Activated CD8-positive, alpha-beta memory T cell treated with anti-CD3 and anti-CD28 coated beads, Interleukin-2, amount 50 U/mL, for 24 hours (primary cell): Measurements from ENCODE around the gene GPR55.

Experiments used
- DNase-seq: peaks from one replicate; pipeline ENCODE4 v3.0.0-alpha.2; 2020; ENCODE audit errors: extremely low read depth

The GPR55 gene

DNA sequence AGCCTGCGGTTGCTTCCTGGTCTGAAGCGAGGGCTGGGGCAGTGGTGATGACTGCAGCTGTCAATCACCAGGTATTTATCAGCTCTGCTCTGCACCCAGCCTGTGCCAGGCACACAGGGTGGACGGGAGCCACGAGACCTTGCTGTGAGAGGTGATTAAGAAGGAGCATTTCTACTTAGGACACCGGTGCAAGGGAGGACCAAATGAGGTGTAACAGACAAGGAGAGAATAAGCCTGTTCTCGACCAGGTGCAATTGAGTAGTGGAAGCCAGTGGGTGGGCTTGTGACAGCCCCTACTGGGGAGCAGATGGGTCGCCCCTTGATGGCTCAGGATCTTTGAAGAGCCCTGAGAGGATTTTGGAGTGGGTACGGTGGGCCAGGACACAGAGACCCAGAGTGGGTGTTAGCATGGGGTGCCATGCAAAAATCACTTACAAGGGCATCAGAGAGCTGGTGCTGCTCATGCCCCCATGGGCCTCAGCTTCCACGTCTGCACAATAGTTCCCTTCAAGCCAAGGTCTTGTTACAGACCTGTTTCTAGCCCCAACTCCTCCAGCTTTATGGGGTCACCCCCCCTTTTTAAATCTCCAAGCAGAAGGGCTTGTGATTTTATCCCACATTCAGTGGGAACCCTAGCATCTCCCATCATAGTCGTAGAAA is 24.6 kb downstream of the GPR55 start:
- no peak for DNase-seq

DNA sequence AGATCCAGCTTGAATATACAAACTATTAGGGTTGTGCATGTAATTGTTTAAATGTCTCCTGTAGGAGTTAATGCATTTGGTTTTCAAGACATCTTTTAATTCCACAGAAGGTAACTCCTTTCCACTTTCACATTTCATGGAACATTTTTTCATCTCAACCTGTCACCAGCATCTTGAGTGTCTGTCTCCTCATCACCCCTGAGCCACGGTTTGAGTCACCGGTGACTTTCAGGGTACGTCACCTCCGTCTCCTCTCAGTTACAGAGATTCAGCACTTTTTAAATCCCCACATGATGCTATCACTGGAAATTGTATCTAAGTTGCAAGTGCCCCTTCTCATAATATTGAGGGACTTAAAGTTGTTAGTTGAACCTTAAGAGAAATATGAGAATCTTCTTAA is 25.3 kb downstream of the GPR55 start:
- no peak for DNase-seq

DNA sequence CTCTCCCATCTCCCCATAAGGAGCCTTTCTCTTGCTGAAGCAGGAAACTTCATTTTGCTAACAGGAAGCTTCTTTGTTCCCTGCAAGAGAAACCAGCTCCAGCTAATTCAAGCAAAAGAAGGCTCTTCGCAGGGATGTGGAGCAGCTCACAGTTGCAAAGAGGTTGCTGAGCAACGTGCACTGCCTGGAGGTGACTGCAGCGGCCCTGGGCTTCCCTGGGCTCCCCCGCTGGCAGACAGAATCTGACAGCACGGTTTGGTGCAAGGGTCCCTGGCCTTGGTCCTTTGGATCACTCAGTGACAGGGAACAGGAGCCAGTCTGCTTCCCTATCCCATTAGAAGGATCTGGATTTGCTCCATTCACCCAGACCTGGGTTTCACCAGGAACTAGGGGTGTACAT is 25.8 kb downstream of the GPR55 start:
- no peak for DNase-seq

DNA sequence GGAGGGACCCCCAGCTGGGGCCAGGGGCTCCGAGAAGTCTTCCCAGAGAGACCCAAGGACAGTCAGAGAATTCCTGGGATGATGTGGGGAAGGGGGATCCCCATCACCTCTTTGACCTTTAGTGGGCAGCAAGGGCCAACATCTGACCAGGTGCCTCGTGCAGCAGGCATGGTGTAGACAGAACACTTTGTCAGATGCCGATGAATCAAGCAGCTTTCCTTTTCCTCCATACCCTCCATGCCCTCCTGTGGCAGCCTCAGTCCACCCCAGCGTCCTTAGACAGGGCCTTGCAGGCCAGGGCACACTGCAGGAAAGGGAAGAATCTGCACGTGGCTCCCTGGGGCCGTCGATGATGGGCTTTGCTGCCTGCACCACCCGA is 26.3 kb downstream of the GPR55 start:
- no peak for DNase-seq

DNA sequence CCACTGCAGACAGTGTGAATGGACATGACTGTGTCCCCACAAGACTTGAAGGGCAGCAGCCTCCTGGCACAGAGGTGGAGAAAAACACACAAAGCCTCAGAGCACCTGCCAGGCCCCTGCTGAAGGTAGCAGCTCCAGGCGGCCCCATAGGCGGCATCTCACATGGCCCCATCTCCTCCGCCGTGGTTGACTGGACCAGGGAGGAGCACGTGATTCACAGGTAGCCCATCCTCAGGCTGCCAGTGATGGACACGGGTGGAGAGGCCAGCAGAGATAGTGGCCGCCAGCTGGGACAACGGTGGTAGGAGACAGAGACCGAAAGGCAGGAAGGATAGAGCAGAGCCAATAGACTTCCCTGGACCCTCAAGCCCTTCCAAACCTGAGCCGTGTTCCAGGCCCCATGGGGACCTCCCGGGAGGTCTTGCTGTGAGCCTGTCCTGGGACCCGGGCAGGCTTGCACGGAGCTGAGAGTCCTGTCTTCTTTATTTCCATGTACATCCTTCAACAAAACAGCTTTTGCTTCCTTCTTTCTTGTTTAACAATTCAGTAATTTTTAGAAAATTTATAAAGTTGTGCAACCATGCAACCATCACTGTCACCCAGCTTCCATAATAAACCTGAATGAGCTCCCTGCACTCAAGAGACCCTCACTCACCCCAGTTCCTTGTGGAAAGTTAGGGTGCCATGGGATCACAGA is 26.9 kb downstream of the GPR55 start:
- DNase-seq, result no peak

DNA sequence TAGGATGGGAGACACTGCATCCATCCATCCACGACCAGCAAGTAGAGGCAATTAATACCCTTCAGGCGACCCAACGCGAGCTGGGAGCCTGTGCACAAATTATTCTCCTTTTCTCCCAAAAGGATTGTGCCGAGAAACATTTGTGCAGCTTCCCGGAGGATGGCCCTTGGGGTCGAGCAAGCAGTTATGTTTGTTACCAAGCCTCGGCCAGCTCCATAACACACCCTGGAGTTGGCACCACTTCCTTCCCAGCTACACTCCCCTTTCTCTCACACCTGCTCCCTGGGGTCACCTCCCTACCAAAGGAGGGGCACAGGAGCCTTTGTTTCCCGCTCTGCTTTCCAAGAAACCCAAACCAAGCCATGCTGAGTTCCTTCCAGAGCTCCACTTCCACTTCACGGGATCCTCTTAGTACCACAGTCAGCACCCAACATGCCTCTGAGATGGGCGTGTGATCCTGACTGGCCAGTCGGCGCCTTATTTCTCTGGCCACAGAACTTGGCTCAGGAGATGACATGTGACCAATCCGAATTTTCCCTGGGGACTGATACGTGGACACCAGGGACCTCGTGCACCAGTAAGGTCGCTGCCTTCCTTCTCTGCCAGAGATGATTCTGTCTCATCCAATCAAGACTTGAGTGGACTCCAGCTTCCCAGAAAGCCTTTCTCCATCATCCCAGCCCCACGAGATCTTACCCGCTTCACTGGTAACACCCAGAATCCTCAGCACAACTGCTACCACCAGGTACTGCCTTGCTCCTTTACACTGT is 28.5 kb downstream of the GPR55 start:
- DNase-seq, result no peak

DNA sequence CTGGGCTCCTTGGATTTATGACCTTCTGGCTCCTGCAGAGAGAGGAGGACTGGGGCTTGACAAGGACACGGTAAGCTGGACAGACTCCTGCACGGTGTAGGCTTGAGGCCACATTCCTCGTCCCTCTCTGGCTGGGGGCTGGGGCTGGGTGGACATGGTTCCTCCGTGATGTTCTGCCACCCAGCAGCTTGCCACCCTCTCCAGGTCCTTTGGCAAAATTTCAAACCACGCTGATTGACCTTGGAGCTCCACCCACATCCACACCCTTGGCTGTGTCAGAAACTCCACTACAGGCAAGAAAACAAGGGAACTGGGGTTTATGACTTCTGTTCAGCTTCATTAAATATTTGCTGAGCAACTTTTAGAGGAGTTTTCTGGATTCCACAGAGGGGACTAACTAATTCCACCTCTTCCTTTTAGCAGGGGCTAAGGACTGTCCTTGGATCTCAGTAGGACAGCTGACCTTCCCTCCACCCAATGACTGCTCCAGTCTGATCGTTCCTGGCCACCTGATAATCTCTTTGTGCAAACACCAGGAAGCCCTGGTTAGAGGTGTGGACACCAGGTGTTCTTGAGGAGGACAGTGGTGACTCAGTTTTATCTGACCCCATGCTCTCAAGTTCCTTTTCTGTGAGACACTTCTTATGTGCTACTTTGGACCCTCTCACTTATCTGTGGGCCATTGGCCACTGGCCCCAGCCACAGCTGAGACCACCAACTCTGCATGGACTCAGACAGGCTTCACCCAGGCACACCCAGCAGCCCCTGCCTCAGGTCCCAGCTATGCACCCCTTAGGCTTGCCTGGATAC is 29.3 kb downstream of the GPR55 start:
- DNase-seq, result no peak

DNA sequence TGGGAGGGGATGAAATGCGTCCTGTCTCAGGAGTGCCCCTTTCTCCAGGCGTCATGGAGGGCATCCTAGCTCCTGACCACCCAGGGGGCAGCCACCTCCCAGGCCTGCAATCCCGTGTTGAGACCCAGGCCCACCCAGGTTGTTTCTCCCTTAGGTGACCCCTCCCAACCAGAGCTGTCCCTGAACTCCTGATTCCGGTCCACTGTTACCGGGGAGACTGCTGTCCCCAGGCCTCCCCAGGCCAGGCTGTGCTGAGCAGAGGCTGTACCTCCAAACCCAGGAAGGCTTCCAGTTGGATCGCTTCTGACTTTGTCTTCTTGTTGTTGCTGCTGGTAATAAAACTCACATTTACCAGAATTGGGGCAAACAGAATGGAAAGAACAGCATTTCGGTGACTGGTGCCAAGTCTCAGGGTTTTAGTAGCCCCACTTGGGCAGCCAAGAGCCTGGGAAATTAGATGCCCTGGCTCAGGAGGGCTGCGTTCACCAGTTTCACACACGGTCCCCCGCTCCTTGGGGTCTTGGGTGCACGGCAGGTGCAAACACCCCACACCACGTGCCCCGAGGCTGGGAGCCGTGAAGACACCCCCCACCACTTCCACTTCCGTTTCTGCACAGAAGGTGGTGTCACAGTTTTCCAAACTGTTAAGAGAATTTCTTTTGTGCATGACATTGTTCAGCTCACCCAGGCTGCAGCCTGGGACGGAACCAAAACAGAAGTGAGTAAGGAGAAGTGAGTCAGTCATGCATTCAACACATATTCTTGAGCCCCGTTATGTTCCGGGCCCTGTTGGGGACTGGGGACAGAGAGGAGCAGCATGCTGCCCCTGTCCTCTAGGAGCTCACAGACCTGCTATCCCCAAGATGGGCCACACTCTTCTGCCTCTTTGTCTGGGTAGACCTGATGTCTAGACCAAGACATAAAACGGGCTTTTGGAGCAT is 30.9 kb downstream of the GPR55 start:
- no peak for DNase-seq

DNA sequence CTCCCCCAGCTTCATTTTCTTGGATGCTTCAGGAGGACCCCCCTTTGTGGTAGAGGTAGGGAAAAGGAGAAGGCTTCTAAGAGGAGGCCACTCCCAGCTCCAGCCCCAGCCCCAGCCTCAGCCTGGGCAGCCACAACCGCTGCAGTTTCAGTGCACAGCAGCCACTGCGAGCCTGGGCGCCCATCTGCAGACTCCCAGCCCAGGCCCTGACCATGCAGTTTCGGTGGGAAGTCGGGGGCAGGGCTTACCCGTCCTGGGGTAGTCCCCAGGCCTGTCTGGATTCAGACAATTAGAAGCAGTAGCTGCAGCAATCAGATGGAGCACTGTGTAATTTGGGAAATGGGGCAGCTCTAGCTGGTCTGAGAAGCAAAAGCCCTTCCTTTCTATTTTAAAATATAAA is 31.7 kb downstream of the GPR55 start:
- no peak for DNase-seq

DNA sequence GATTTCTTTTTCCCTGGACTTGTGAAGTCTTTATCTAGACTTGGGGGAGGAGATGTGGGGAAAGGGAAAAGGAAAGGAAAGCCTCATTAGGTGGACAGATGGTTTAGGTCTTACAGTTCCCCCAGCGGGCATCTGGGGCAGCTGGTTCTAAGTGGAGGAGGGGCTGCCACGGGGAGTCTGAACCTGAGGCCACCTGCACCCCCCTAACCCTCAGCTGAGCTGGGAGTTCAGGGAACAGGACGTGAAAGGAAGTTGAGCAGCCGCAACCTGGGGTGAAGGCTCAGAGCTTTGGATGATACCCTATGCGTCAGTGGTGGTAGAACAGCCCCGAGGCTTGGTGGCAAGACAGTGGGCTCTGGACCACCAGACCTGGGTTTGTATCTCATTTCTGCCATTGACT is 33.5 kb downstream of the GPR55 start:
- no peak for DNase-seq

DNA sequence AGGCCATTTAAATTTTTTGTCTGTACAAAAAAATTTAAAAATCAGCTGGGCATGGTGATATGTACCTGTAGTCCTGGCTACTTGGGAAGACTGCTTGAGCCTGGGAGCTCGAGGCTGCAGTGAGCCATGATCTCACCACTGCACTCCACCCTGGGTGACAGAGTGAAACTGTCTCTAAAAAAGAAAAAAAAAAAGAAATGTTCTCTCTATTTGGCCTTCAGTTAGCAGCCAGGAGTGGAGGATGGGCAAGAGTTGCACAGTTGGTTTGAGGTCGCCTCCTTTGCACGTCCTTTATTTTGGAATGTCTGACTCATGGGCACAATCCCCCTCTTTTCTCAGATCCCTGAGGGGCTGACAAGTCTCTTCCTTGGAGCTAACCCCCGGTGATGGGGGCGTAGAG is 34.0 kb downstream of the GPR55 start:
- no peak for DNase-seq

DNA sequence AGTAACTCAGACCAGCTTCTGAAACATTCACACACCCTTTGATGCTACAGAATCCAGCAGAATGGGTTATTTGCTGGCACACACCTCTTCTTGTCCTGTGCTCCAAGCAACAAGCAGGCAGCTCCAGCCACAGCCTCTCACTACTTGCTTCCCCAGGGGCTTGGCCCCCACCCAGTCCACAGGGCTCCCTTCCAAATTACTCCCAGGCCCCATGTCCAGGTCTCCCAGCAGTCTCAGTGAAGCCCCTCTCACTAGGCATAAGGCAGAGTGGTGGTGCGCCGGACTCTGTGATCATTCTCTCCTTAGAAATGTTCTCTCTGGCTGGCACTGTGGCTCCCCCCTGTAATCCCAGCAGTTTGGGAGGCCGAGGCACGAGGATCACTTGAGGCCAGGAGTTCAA is 34.4 kb downstream of the GPR55 start:
- DNase-seq, result no peak

DNA sequence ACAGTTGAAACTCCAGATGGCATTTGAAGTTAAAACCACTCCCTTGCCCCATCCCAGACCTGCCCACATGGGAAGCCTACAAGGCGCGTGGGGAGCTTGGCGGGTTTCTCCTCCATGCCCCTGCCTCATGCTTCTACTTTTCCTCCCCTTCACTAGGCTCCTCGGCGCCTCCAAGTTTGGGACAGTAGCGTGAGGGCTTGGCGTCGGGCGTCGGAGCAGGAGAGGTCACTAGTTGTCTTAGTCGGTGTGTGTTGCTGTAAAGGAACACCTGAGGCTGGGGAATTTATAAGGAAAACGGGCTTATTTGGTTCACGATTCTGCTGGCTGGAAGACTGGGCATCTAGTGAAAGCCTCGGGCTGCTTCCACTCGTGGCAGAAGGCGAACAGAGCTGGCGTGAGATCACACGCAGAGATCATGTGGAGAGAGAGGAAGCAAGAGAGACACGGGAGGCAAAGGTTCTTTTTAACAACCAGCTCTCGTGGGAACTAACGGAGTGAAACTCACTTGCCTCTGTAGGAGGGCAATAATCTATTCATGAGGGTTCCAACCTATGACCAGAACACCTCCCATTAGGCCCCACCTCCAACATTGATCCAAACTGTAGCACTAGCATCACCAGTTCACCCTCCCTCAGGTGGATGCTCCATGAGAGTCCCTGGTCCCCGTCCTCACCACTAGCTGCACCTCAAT is 35.0 kb downstream of the GPR55 start:
- no peak for DNase-seq

DNA sequence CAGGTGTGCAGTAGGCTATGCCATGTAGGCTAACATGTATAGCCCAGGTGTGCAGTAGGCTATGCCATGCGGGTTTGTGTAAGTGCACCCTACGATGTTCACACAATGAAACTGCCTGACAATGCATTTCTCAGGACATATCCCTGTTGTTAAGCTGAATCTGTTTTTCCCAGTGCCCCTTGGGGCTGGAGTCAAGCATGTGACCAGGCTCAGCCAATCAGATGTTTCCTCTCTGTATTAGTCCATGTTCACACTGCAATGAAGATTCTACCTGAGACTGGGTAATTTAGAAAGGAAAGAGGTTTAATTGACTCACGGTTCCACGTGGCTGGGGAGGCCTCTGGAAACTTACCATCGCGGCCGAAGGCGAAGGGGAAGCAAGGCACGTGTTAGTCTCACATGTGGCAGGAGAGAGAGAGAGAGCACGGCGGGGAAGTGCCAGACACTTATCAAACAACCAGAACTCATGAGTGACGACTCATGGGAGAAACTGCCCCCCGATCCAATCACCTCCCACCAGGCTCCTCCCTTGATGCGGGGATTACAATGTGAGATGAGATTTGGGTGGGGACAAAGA is 36.1 kb downstream of the GPR55 start:
- DNase-seq, result no peak

DNA sequence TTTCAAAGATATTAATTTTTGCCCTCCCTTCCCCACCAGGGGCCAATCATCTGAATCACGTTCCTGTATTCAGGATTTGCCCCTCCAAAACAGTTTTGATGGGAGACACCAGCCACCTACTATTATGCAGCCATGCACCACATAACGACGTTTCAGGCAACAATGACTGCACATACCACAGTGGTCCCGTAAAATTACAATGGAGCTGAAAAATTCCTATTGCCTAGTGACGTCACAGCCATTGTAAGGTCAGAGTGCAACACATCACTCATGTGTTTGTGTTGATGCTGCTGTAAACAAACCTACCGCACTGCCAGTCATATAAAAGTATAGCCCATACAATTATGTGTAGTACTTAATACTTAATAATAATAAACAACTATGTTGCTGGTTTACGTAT is 37.7 kb downstream of the GPR55 start:
- no peak for DNase-seq

DNA sequence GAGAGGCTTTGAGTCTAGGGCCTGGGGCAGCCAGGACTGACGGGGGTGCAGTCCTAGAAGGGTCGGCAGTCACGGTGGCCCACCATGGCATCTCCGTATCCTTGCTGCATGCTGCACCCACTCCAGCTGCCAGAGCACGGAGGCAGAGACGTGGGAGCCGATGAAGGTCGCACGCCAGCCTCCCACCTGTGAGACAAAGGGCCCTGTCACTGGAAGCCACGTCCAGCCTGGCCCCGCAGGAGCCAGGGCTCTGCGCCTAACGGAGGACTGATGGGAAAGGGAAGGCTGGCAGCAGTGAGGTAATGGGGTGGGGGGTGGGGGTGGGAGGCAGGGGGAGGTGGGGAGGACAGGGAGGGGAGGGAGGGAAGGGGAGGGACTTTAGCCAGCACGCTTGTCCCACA is 38.4 kb downstream of the GPR55 start:
- no peak for DNase-seq

DNA sequence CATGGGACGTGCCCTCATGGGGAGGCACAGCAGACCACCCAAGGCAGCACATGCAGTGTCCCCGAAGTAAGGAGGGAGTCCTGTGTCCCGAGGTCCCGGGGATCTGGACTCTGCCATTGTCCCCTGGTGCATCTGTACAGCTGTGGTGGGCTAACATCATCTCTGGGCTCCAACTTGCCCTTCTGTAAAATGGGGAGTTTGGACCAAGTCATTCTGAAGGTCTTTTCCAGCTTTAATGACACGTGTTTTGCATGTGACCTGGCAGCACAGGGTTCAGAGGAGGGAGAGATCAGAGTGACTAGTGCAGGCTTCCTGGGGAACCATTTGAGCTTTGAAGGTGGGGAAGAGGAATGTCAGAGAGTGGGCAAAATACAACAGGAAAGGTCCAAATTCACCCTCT is 38.8 kb downstream of the GPR55 start:
- no peak for DNase-seq

DNA sequence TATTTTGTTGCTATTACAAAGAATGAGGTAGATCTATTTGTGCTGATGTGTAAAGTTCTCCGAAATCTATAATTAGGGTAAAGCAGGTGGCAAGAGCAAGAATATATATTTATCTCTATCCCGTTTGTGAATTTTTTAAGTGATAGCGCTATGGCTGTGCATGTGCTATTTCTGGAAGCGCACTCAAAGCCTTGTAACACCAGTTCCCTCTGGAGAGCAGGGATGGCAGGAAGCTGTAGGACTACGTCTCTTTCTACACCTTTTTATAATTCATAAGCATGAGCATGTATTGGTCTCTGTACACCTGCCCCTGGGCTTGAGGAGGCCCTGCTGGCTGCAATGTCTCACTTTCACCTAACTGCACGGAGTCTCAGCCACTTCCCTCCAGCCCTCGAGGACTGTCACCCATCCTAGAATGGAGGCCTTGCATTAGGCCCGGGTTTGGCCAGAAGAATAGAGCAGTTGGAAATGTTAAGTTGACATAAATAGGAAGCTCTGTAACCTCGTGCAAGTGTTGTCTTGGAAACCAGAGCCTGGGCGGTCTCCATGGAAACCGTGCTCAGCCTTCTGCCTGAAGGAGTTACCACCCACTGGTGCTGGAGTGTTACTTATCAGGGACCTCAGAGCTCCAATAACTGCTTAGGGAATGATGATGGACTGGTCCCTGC is 39.4 kb downstream of the GPR55 start:
- DNase-seq, result no peak

DNA sequence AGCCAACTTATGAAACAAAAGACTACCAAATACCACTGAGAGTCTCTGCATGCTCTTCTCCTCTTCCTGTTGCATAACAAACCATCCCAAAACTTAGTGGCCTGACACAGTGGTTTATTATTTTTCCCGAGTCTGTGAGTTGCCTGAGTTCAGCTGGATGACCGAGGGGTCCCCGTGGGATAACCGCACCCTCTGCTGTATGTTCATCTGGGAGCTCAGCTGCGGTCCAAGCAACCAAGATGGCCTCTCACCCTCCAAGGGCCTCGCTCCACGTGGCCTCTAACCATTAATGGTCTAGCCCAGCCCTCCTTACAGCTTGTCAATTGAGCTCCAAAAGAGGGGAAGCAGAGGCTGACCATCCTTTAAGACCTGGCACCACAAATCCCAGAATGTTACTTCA is 43.2 kb downstream of the GPR55 start:
- no peak for DNase-seq

DNA sequence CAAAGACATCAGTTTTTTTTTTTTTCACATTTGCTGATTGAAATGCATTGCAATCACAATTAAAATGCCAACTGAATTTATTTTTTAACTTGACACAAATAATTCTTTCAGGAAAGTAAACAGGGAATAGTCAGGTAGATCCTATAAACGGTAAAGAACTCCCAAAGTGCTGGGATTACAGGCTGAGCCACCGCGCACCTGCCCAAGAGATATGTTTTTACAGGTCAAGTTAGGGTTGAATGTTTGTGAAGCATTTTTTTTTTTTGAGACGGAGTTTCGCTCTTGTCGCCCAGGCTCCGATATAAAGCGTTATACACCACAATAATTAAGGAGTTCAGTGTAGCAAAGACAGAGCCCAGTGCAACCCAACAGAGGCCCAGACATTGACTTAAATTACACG is 45.2 kb downstream of the GPR55 start:
- DNase-seq, result no peak
